SK-MEL-5 (cell line): ENCODE measurements around the gene PLXNB3. TPM values are rescaled to one million over a fixed set of nuclear protein-coding genes. Genes with fewer than 3 reads are reported as not detected.
"Not testable (repeated sequence)": the region's sequence is repeated elsewhere in the genome, so short reads cannot be mapped to it uniquely, and the experiment has no call there.

Experiments
- DNase-seq: peaks from one replicate; pipeline ENCODE4 v3.0.0-alpha.2; 2016; ENCODE audit warnings: low read depth, low spot score
- in situ Hi-C: cut with HindIII; loops from 2 replicates; pipeline ENCODE4 v1.10.0; 2016; ENCODE audit warnings: low sequenced_read_pairs, high pct_unique_total_duplicates, low pct_unique_long_range_greater_than_20kb
- total RNA-seq: library from RNA; depleted of rRNA; stranded (reverse); fragments of >200 nt; shearing (Covaris generic); gene quantifications from 2 replicates; pipeline ENCODE4 v1.2.3, GENCODE V29; 2014

The PLXNB3 gene
- total RNA-seq, 1 experiment from 2014 or later, result 2.7 TPM

- in situ Hi-C loops, result no loop called here
- DNase-seq, result no peak
Observed at GRCh38 chrX:153744210-153745066, 19.6 kb upstream of the PLXNB3 start.

- in situ Hi-C loops, DNase-seq: not testable (repeated sequence)
Observed at GRCh38 chrX:153745067-153745433, 19.0 kb upstream of the PLXNB3 start.

GRCh38 chrX:153746359-153746758, 17.7 kb upstream of the PLXNB3 start:
- DNase-seq, result no peak
- in situ Hi-C loops, result no loop called here

- DNase-seq, in situ Hi-C loops: not testable (repeated sequence)
Observed at GRCh38 chrX:153746991-153747390, 17.1 kb upstream of the PLXNB3 start.

- DNase-seq, in situ Hi-C loops: not testable (repeated sequence)
Observed at GRCh38 chrX:153749017-153749416, 15.0 kb upstream of the PLXNB3 start.

GRCh38 chrX:153750127-153750774, 13.8 kb upstream of the PLXNB3 start:
- DNase-seq, result no peak
- in situ Hi-C loops, result no loop called here

GRCh38 chrX:153755136-153755535, 8.9 kb upstream of the PLXNB3 start:
- in situ Hi-C loops, result no loop called here
- DNase-seq, result no peak

- in situ Hi-C loops, result no loop called here
Observed at GRCh38 chrX:153761863-153762262, 2.2 kb upstream of the PLXNB3 start.

GRCh38 chrX:153762626-153763173, 1.3 kb upstream of the PLXNB3 start:
- DNase-seq, result no peak
- in situ Hi-C loops, result no loop called here

More at GRCh38 chrX:153761863-153762262, 2.2 kb upstream of the PLXNB3 start:
- DNase-seq, result peak; percentile 11

GRCh38 chrX:153763298-153763932, 634 bp upstream of the PLXNB3 start:
- DNase-seq, result no peak
- in situ Hi-C loops, result no loop called here

- DNase-seq, result peak; percentile 4
- in situ Hi-C loops, result no loop called here
Observed at GRCh38 chrX:153764786-153765137, 713 bp downstream of the PLXNB3 start.

- in situ Hi-C loops, result no loop called here
- DNase-seq, result peak; percentile 20
Observed at GRCh38 chrX:153765138-153766079, 1.4 kb downstream of the PLXNB3 start.

GRCh38 chrX:153766098-153766817, 2.2 kb downstream of the PLXNB3 start:
- peak; percentile 31 for DNase-seq
- in situ Hi-C loops, result no loop called here

- DNase-seq, result no peak
- in situ Hi-C loops, result no loop called here
Observed at GRCh38 chrX:153766871-153767673, 3.0 kb downstream of the PLXNB3 start.

- no peak for DNase-seq
- in situ Hi-C loops, result no loop called here
Observed at GRCh38 chrX:153767674-153768055, 3.6 kb downstream of the PLXNB3 start.
